K562 (cell line): ENCODE measurements around the gene CREB5. TPM values are rescaled to one million over a fixed set of nuclear protein-coding genes. Genes with fewer than 3 reads are reported as not detected.

ENCODE experiments used
- BRF1 ChIP-seq: IDR thresholded peaks from 3 replicates; pipeline ENCODE4 v1.6.1; 2011; ENCODE audit warnings: borderline replicate concordance, mild to moderate bottlenecking; ENCODE audit not compliant: insufficient read length; ENCODE audit errors: extremely low read depth
- CTCF ChIP-seq, 3 experiments: IDR thresholded peaks in 2 of 3; conservative IDR thresholded peaks in 1 of 3; 2 replicates each; pipeline ENCODE4 v1.5.1; 2011 to 2012; ENCODE audit warnings: low read length in 3 of 3, mild to moderate bottlenecking in 3 of 3, control low read depth in 2 of 3, improper control_type of control experiment in 1 of 3, inconsistent platforms in 1 of 3, low read depth in 1 of 3, mixed read lengths in 1 of 3, moderate library complexity in 1 of 3; ENCODE audit not compliant: insufficient read depth in 2 of 3
- CXXC5 ChIP-seq: fragments of 250-450 bp; sonication (Bioruptor Pico); IDR thresholded peaks from 2 replicates; pipeline ENCODE4 v1.8.0; 2022; ENCODE audit warnings: inconsistent platforms, mild to moderate bottlenecking, moderate library complexity
- DEAF1 ChIP-seq: fragments of 450-650 bp; formaldehyde crosslinking; IDR thresholded peaks from 2 replicates; pipeline ENCODE4 v1.4.0; 2020; ENCODE audit warnings: mild to moderate bottlenecking, moderate library complexity
- HSF4 ChIP-seq: fragments of 250-450 bp; sonication (Bioruptor Pico); IDR thresholded peaks from 2 replicates; pipeline ENCODE4 v2.1.2; 2022; ENCODE audit warnings: mild to moderate bottlenecking, moderate library complexity, borderline replicate concordance
- KDM2B ChIP-seq: fragments of 250-450 bp; sonication (Bioruptor Pico); IDR thresholded peaks from 2 replicates; pipeline ENCODE4 v1.8.0; 2021; ENCODE audit warnings: mild to moderate bottlenecking, moderate library complexity
- KLF10 ChIP-seq: fragments of 250-450 bp; sonication (Bioruptor Pico); IDR thresholded peaks from 2 replicates; pipeline ENCODE4 v1.6.1; 2021; ENCODE audit warnings: matching md5 sums
- MAZ ChIP-seq, 2 experiments: fragments of 450-650 bp in 1 of 2; sonication (generic) in 1 of 2; formaldehyde crosslinking; IDR thresholded peaks in 1 of 2; conservative IDR thresholded peaks in 1 of 2; 2 replicates each; pipeline versions ENCODE4 v1.4.0 to v1.5.0; 2020; ENCODE audit warnings: mild to moderate bottlenecking in 1 of 2, missing genetic modification reagents in 1 of 2
- SRSF9 ChIP-seq: fragments of 200-400 bp; formaldehyde crosslinking; IDR thresholded peaks from 2 replicates; pipeline ENCODE4 v1.6.1; 2017; ENCODE audit warnings: low read depth, low read length, borderline replicate concordance
- TBP ChIP-seq: optimal IDR thresholded peaks from 2 replicates; pipeline ENCODE3; 2011; ENCODE audit warnings: low read depth, low read length, improper control_type of control experiment
- TFAP4 ChIP-seq: sonication (generic); formaldehyde crosslinking; IDR thresholded peaks from 2 replicates; pipeline ENCODE4 v1.8.0; 2022; ENCODE audit warnings: missing genetic modification reagents, mild to moderate bottlenecking, moderate library complexity, borderline replicate concordance
- ZEB2 ChIP-seq: fragments of 450-650 bp; IDR thresholded peaks from 2 replicates; pipeline ENCODE4 v1.6.1; 2016
- ZNF384 ChIP-seq: IDR thresholded peaks from 2 replicates; pipeline ENCODE4 v1.6.1; 2012; ENCODE audit warnings: low read depth, low read length, improper control_type of control experiment
- ZNF655 ChIP-seq: fragments of 250-450 bp; sonication (Bioruptor Pico); IDR thresholded peaks from 2 replicates; pipeline ENCODE4 v1.5.0; 2021
- polyA plus RNA-seq, 8 experiments: library from polyadenylated mRNA; depleted of rRNA in 4 of 8; stranded (reverse) in 5 of 8; unstranded in 3 of 8; fragments of >200 nt; fragmentation: Nextera tagmentation in 2 of 8; fragmentation: Illumina TruSeq in 1 of 8; extraction: Ambion mirVana in 2 of 8; extraction: Trizol in 1 of 8; gene quantifications; 2 replicates each; pipeline versions ENCODE4 v1.2.1 to v1.2.3, GENCODE V29; 2011 to 2014; ENCODE audit warnings: inconsistent platforms in 1 of 8, missing spikeins in 1 of 8
- total RNA-seq, 7 experiments: library from RNA; depleted of rRNA in 6 of 7; stranded (reverse); fragments of >200 nt in 6 of 7; fragmentation: Illumina TruSeq in 2 of 7; extraction: Trizol in 2 of 7; gene quantifications; 2 replicates each; pipeline versions ENCODE4 v1.2.1 to v1.2.3, GENCODE V29; 2011 to 2021; ENCODE audit warnings: low replicate concordance in 1 of 7

The CREB5 gene
- total and polyA plus RNA-seq, 9 of the 15 experiments (the other 6 are each of a cell fraction or from before 2014, with no cell fraction given), result 0.33 to 6.4 (median 1.8) TPM

GRCh38 chr7:28853834-28854749 lies 441.8 kb downstream of the CREB5 start (continued):
- TF ChIP-seq BRF1 (no peak), ZNF384 (peak; percentile 22; the same call in 1 of the 2 replicates), SRSF9 (no peak), TBP (no peak), DEAF1 (CRISPR knock-in tag) (peak; percentile 39; the same call in 1 of the 2 replicates), KDM2B (CRISPR knock-in tag) (no peak), TFAP4 (CRISPR knock-in tag) (peak; percentile 35; the same call in 1 of the 2 replicates), CXXC5 (CRISPR knock-in tag) (peak; percentile 31; the same call in 1 of the 2 replicates), ZEB2 (no peak), MAZ (CRISPR knock-in tag; conservative IDR thresholded peaks at IDR 0.05 in 1 of 2, IDR thresholded peaks at IDR 0.05 in 1 of 2) (peak in 1 of 2 experiments; percentile 36; a peak in 1 of 4 replicates), ZNF655 (CRISPR knock-in tag) (no peak), KLF10 (CRISPR knock-in tag) (no peak), HSF4 (CRISPR knock-in tag) (no peak), CTCF (IDR thresholded peaks at IDR 0.05 in 2 of 3, conservative IDR thresholded peaks at IDR 0.05 in 1 of 3; ENCODE audit: insufficient read depth in 2 of 3, low read depth in 1 of 3, low read length in 3 of 3) (peak; percentile 79 to 89 (median 82))
